ENCODE measurements around the gene QTRT2.

DNA sequence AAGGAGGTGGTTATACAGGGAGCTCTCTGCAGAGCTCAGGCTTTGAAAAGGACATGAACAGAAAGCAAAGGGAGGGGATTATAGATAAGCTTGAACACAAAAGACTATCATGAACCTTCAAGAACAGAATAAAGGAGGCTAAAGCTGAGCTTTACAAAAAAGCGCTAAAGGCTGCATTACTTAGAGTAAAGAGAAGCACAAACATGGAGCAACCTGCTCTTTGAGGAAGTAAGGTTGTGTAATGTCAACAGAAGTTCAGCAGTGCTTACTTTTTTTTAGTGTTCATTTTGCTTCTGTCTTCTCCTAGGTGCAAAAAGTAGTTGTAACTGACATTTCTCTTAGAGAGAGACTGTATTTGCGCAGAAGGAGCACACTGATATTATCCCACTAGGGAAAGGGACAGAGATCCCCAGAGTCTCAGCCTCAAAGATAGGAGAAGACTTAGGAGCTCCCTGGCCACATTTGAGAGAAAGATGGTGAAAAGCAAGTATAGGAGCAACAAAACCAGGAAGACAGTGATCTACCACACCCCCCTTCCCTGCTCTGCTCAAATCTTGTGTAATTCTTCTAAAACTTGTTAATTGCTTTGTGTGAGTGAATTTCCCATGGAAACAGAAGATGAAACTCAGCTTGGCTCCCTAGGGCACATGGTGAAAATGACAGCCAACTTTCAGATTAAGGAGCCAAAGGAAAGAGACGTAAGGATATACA lies 54.7 kb downstream of the QTRT2 start:
- no peak for TF ChIP-seq CTCF (conservative IDR thresholded peaks at IDR 0.05; ENCODE audit: low read depth, low read length)
- TF ChIP-seq EZH2 (IDR thresholded peaks at IDR 0.05; ENCODE audit: low read length, unreplicated experiment), result no peak
